Measurements from ENCODE around the gene MAPKAP1.

The MAPKAP1 gene

GRCh38 chr9:125639057-125639456, 68.0 kb downstream of the MAPKAP1 start:
- no peak for DNase-seq

GRCh38 chr9:125638239-125639045, 68.6 kb downstream of the MAPKAP1 start:
- no peak for DNase-seq

GRCh38 chr9:125637241-125637640, 69.8 kb downstream of the MAPKAP1 start:
- DNase-seq, result no peak

- DNase-seq, result no peak
Observed at GRCh38 chr9:125635888-125636287, 71.1 kb downstream of the MAPKAP1 start.

- no peak for DNase-seq
Observed at GRCh38 chr9:125634040-125634717, 72.8 kb downstream of the MAPKAP1 start.

GRCh38 chr9:125633116-125633745, 73.8 kb downstream of the MAPKAP1 start:
- no peak for DNase-seq

- DNase-seq, result peak; percentile 59
Observed at GRCh38 chr9:125632321-125633115, 74.5 kb downstream of the MAPKAP1 start.

GRCh38 chr9:125631391-125632085, 75.5 kb downstream of the MAPKAP1 start:
- DNase-seq, result no peak

- DNase-seq, result no peak
Observed at GRCh38 chr9:125630436-125630835, 76.6 kb downstream of the MAPKAP1 start.

GRCh38 chr9:125629446-125629845, 77.6 kb downstream of the MAPKAP1 start:
- no peak for DNase-seq

- no peak for DNase-seq
Observed at GRCh38 chr9:125626187-125626586, 80.8 kb downstream of the MAPKAP1 start.

- DNase-seq, result no peak
Observed at GRCh38 chr9:125621170-125621569, 85.8 kb downstream of the MAPKAP1 start.

- DNase-seq, result no peak
Observed at GRCh38 chr9:125620216-125620615, 86.8 kb downstream of the MAPKAP1 start.

- no peak for DNase-seq
Observed at GRCh38 chr9:125617087-125617486, 89.9 kb downstream of the MAPKAP1 start.

GRCh38 chr9:125613141-125613540, 93.9 kb downstream of the MAPKAP1 start:
- DNase-seq, result no peak

- DNase-seq, result no peak
Observed at GRCh38 chr9:125612616-125613015, 94.4 kb downstream of the MAPKAP1 start.

- DNase-seq, result no peak
Observed at GRCh38 chr9:125611121-125611765, 95.8 kb downstream of the MAPKAP1 start.

GRCh38 chr9:125609744-125610143, 97.3 kb downstream of the MAPKAP1 start:
- DNase-seq, result no peak

- peak; percentile 27 for DNase-seq
Observed at GRCh38 chr9:125608489-125609224, 98.4 kb downstream of the MAPKAP1 start.

GRCh38 chr9:125604196-125604595, 102.8 kb downstream of the MAPKAP1 start:
- DNase-seq, result no peak

GRCh38 chr9:125603478-125604021, 103.5 kb downstream of the MAPKAP1 start:
- DNase-seq, result no peak

Data from DMS153 (cell line).